GM23338 (cell line): ENCODE results near the gene NTRK3.

Source experiments
- CREB1 ChIP-seq: fragments of 250-450 bp; sonication (Bioruptor Pico); IDR thresholded peaks from 2 replicates; pipeline ENCODE4 v1.5.0; 2020; ENCODE audit warnings: low read depth, mild to moderate bottlenecking, moderate library complexity
- CTCF ChIP-seq, 2 experiments: fragments of 200-600 bp in 1 of 2; sonication (generic) in 1 of 2; conservative IDR thresholded peaks; 2 replicates each; pipeline versions ENCODE4 v1.5.1 to v1.6.1; 2016 to 2017; ENCODE audit warnings: antibody characterized with exemption in 2 of 2, low read depth in 2 of 2, mild to moderate bottlenecking in 2 of 2, moderate library complexity in 1 of 2
- EZH2 ChIP-seq: fragments of 200-600 bp; sonication (generic); IDR thresholded peaks from one replicate; pipeline ENCODE4 v1.8.0; 2017; ENCODE audit warnings: antibody characterized with exemption, mild to moderate bottlenecking, low read depth; ENCODE audit not compliant: unreplicated experiment
- JUNB ChIP-seq: IDR thresholded peaks from one replicate; pipeline ENCODE4 v1.6.1; 2016; ENCODE audit warnings: antibody characterized with exemption; ENCODE audit not compliant: unreplicated experiment
- POLR2AphosphoS5 ChIP-seq: IDR thresholded peaks from 2 replicates; pipeline ENCODE4 v1.6.1; 2016; ENCODE audit warnings: antibody characterized with exemption, low read depth
- REST ChIP-seq: IDR thresholded peaks from one replicate; pipeline ENCODE4 v1.6.1; 2018; ENCODE audit warnings: antibody characterized with exemption; ENCODE audit not compliant: unreplicated experiment

- no peak for TF ChIP-seq EZH2
- TF ChIP-seq CTCF (conservative IDR thresholded peaks at IDR 0.05; ENCODE audit: low read depth in 2 of 2): no peak
- no peak for TF ChIP-seq POLR2AphosphoS5
- TF ChIP-seq JUNB: no peak
- no peak for TF ChIP-seq CREB1 (CRISPR knock-in tag)
- TF ChIP-seq REST: no peak
Measured at GRCh38 chr15:88125576-88125975, 131.0 kb downstream of the NTRK3 start.
